Liver (tissue), 9 donors: ENCODE results near the gene LTB4R2. TPM values are rescaled to one million over a fixed set of nuclear protein-coding genes. Genes with fewer than 3 reads are reported as not detected.
A peak's percentile ranks its signal among the peaks of the same experiment; 100 is the strongest.

Source experiments
- DNase-seq: peaks from one replicate; pipeline ENCODE4 v3.0.0-alpha.2; 2017; ENCODE audit warnings: low spot score
- H3K27ac ChIP-seq, 2 donors: one replicate each; pipeline ENCODE4 v1.7.0; 2013; ENCODE audit warnings: inconsistent platforms in 2 of 2, low read length in 2 of 2, control low read depth in 1 of 2, low read depth in 1 of 2, mild to moderate bottlenecking in 1 of 2
- H3K27me3 ChIP-seq, 4 donors: one replicate each; pipeline versions ENCODE4 v1.6.1 to v1.7.0; 2013; ENCODE audit warnings: low read length in 3 of 4, inconsistent platforms in 1 of 4, mild to moderate bottlenecking in 1 of 4, moderate library complexity in 1 of 4; ENCODE audit not compliant: control insufficient read depth in 4 of 4, insufficient read depth in 4 of 4
- H3K36me3 ChIP-seq, 4 donors: one replicate each; pipeline versions ENCODE4 v1.6.1 to v1.7.0; 2013; ENCODE audit warnings: low read length in 3 of 4, mild to moderate bottlenecking in 3 of 4, low read depth in 1 of 4, moderate library complexity in 1 of 4; ENCODE audit not compliant: control insufficient read depth in 4 of 4, insufficient read depth in 3 of 4
- H3K4me1 ChIP-seq, 4 donors: one replicate each; pipeline versions ENCODE4 v1.6.1 to v1.7.0; 2013; ENCODE audit warnings: low read length in 3 of 4, mild to moderate bottlenecking in 3 of 4, moderate library complexity in 1 of 4; ENCODE audit not compliant: control insufficient read depth in 4 of 4, insufficient read depth in 4 of 4
- H3K4me3 ChIP-seq, 3 donors: one replicate each; pipeline versions ENCODE4 v1.6.1 to v1.7.0; 2013; ENCODE audit warnings: low read length in 3 of 3, control low read depth in 1 of 3, low read depth in 1 of 3, mild to moderate bottlenecking in 1 of 3
- H3K9ac ChIP-seq, 2 donors: one replicate each; pipeline ENCODE4 v1.7.0; 2013; ENCODE audit warnings: low read length in 2 of 2, mild to moderate bottlenecking in 2 of 2, moderate library complexity in 2 of 2, control low read depth in 1 of 2, low read depth in 1 of 2
- H3K9me3 ChIP-seq, 4 donors: one replicate each; pipeline versions ENCODE4 v1.6.1 to v1.7.0; 2013; ENCODE audit warnings: low read length in 3 of 4; ENCODE audit not compliant: control insufficient read depth in 4 of 4
- ATF3 ChIP-seq: IDR thresholded peaks from 2 replicates; pipeline ENCODE4 v1.6.1; 2016; ENCODE audit warnings: antibody characterized with exemption
- EGR1 ChIP-seq, 2 donors: IDR thresholded peaks; 2 replicates each; pipeline ENCODE4 v1.6.1; 2016 to 2018; ENCODE audit warnings: antibody characterized with exemption in 2 of 2, low read depth in 2 of 2
- FOXA1 ChIP-seq: IDR thresholded peaks from 2 replicates; pipeline ENCODE4 v1.6.1; 2016; ENCODE audit warnings: antibody characterized with exemption
- MAX ChIP-seq: IDR thresholded peaks from 2 replicates; pipeline ENCODE4 v1.6.1; 2016; ENCODE audit warnings: antibody characterized with exemption
- NR2F2 ChIP-seq: IDR thresholded peaks from 2 replicates; pipeline ENCODE4 v1.6.1; 2016; ENCODE audit warnings: antibody characterized with exemption
- REST ChIP-seq: IDR thresholded peaks from 2 replicates; pipeline ENCODE4 v1.6.1; 2016; ENCODE audit warnings: antibody characterized with exemption, mild to moderate bottlenecking
- RXRA ChIP-seq, 2 donors: IDR thresholded peaks; 2 replicates each; pipeline ENCODE4 v1.6.1; 2017 to 2018; ENCODE audit warnings: antibody characterized with exemption in 2 of 2, mild to moderate bottlenecking in 1 of 2
- SP1 ChIP-seq: IDR thresholded peaks from 2 replicates; pipeline ENCODE4 v1.6.1; 2018; ENCODE audit warnings: antibody characterized with exemption, mild to moderate bottlenecking
- TAF1 ChIP-seq: conservative IDR thresholded peaks from 2 replicates; pipeline ENCODE4 v1.6.1; 2016; ENCODE audit warnings: antibody characterized with exemption, mild to moderate bottlenecking
- ZBTB33 ChIP-seq: IDR thresholded peaks from 2 replicates; pipeline ENCODE4 v1.6.1; 2016; ENCODE audit warnings: antibody characterized with exemption
- whole genome bisulfite sequencing: extraction: QIAGEN DNeasy Blood & Tissue Kit; methylation state at CpG from one replicate; pipeline ENCODE4 v1.1.7; 2013; 5-methylcytosine and 5-hydroxymethylcytosine counted together
- polyA plus RNA-seq, 2 donors: library from polyadenylated mRNA; stranded (reverse) in 1 of 2; unstranded in 1 of 2; fragments of 200-250 nt in 1 of 2; fragments of >200 nt in 1 of 2; fragmentation: Nextera tagmentation in 1 of 2; extraction: Ambion mirVana in 1 of 2; gene quantifications; one replicate each; pipeline versions ENCODE4 v1.2.1 to v1.2.3, GENCODE V29; 2013 to 2015
- total RNA-seq, 2 donors: library from RNA; depleted of rRNA; stranded (reverse); fragments of >200 nt; gene quantifications; one replicate each; pipeline ENCODE4 v1.2.3, GENCODE V29; 2014
- donor health status: healthy.
- donor health status: healthy.
- donor health status: healthy.
- donor health status: healthy.
- donor health status: healthy.

Gene LTB4R2
- total and polyA plus RNA-seq, 4 donors, result 0.28 to 11.3 (median 1.9) TPM

GRCh38 chr14:24334431-24335291 is 24.7 kb downstream of the LTB4R2 start, which contains the start of gene ADCY4:
Gene ADCY4 (minus strand): TSS chr14:24335071. CDS start chr14:24334652, 419 bp downstream.
- Histone ChIP-seq H3K27me3 (no peaks in the 10 kb centered on the region), H3K4me3 (peak within 1 kb of the TSS in 1 of 3 donors; percentile 31), H3K9ac (peak within 1 kb of the TSS in 1 of 2 donors; percentile 51), H3K4me1 (peaks cover 9 to 47% (median 22%) of the 10 kb centered on the region in 4 donors), H3K9me3 (no peaks in the 10 kb centered on the region), H3K27ac (peak within 1 kb of the TSS; percentile 23 to 43), H3K36me3 (no peaks in the 10 kb centered on the region)
- DNase-seq, result no peak
- no peak for TF ChIP-seq FOXA1
- no peak for TF ChIP-seq EGR1 (IDR thresholded peaks at IDR 0.05; ENCODE audit: low read depth in 2 of 2)
- no peak for TF ChIP-seq ZBTB33
- no peak for TF ChIP-seq NR2F2
- TF ChIP-seq SP1, result no peak
- TF ChIP-seq TAF1, result no peak
- no peak for TF ChIP-seq ATF3
- TF ChIP-seq MAX, result no peak
- WGBS, result 9% methylated on average over 65 of the region's 65 CpGs

GRCh38 chr14:24335461-24336171 is 25.7 kb downstream of the LTB4R2 start:
- Histone ChIP-seq H3K4me3 (no peak overlapping the region), H3K27me3 (no peaks in the 10 kb centered on the region), H3K4me1 (peaks cover 9 to 47% (median 22%) of the 10 kb centered on the region in 4 donors), H3K36me3 (no peaks in the 10 kb centered on the region), H3K9me3 (no peaks in the 10 kb centered on the region), H3K27ac (peak overlapping the region in 1 of 2 donors; percentile 20), H3K9ac (no peak overlapping the region)
- WGBS, result 75% methylated on average over 12 of the region's 12 CpGs
- TF ChIP-seq REST, result no peak
- TF ChIP-seq RXRA (IDR thresholded peaks at IDR 0.05), result no peak
- peak; percentile 96 for TF ChIP-seq NR2F2
- no peak for DNase-seq
